K562 (cell line): ENCODE data around the gene KLHL22. TPM values are rescaled to one million over a fixed set of nuclear protein-coding genes. Genes with fewer than 3 reads are reported as not detected.

Experiments
- ATAC-seq: fragments of 200-7000 bp; cut with Tn5 transposase; 3 replicates; pipeline ENCODE4 v1.9.1; 2020; ENCODE audit warnings: moderate library complexity
- BruUV-seq: library from RNA; stranded (reverse); fragments of 400-500 nt; replicated peaks from 2 replicates; lab custom pipeline; 2021; lab: Mats Ljungman, UMichigan
- CTCF ChIA-PET: fragments of 300-600 bp; formaldehyde crosslinking; extraction: SDS; loops from one replicate; lab custom pipeline; 2021; ENCODE audit warnings: low intra/inter-chr PET ratio; lab: Yijun Ruan, JAX
- POLR2A ChIA-PET: fragments of 300-600, 350-650 bp; sonication (Branson Sonifier 250); formaldehyde crosslinking; extraction: SDS; loops from one replicate; lab custom pipeline; 2021; ENCODE audit warnings: antibody characterized with exemption, inconsistent platforms; lab: Yijun Ruan, JAX
- DNase-seq, 4 experiments: peaks; one replicate each; pipeline versions ENCODE4 v3.0.0 to v3.0.0-alpha.2; 2011 to 2018; ENCODE audit warnings: low spot score in 3 of 4, mixed read lengths in 3 of 4; ENCODE audit errors: extremely low read depth in 1 of 4
- FAIRE-seq: peaks from 2 replicates; lab custom pipeline; 2011; peaks lifted over from hg19 to GRCh38; lab: Jason Lieb, UNC
- H2AFZ ChIP-seq: 2 replicates; pipeline ENCODE4 v1.6.0; 2011; ENCODE audit warnings: low read depth, low read length, control low read depth, inconsistent platforms
- H3K27ac ChIP-seq: fragments of 200-600 bp; 3 replicates; pipeline ENCODE4 v1.8.0; 2011; ENCODE audit warnings: low read depth, mild to moderate bottlenecking, control low read depth, inconsistent platforms, low read length, moderate library complexity, mixed read lengths; ENCODE audit errors: extremely low read depth
- H3K27me3 ChIP-seq, 2 experiments: fragments of 300-600 bp in 1 of 2; 2 replicates in 1 of 2; 3 replicates in 1 of 2; pipeline versions ENCODE4 v1.6.0 to v1.8.0; 2011; ENCODE audit warnings: inconsistent platforms in 2 of 2, low read length in 2 of 2, mild to moderate bottlenecking in 1 of 2, mixed read lengths in 1 of 2, moderate library complexity in 1 of 2; ENCODE audit not compliant: control insufficient read depth in 2 of 2, insufficient read depth in 2 of 2
- H3K36me3 ChIP-seq: fragments of 300-600 bp; 3 replicates; pipeline ENCODE4 v1.8.0; 2011; ENCODE audit warnings: mild to moderate bottlenecking, low read length, inconsistent platforms; ENCODE audit not compliant: control insufficient read depth, insufficient read depth
- H3K4me1 ChIP-seq, 2 experiments: fragments of 200-600 bp in 1 of 2; replicated peaks in 1 of 2; 2 replicates in 1 of 2; 3 replicates in 1 of 2; pipeline versions ENCODE4 v1.5.1 to v1.8.0; 2011; ENCODE audit warnings: inconsistent platforms in 2 of 2, low read length in 2 of 2, mild to moderate bottlenecking in 1 of 2, mixed read lengths in 1 of 2, moderate library complexity in 1 of 2; ENCODE audit not compliant: control insufficient read depth in 2 of 2, insufficient read depth in 2 of 2
- H3K4me2 ChIP-seq: 2 replicates; pipeline ENCODE4 v1.6.1; 2011; ENCODE audit warnings: low read length, control low read depth, inconsistent platforms, mixed read lengths; ENCODE audit not compliant: insufficient read depth
- H3K4me3 ChIP-seq: fragments of 200-600 bp; sonication (generic), shearing (Covaris generic); 2 replicates; pipeline ENCODE4 v1.5.1; 2016; ENCODE audit warnings: control low read depth, inconsistent platforms
- H3K79me2 ChIP-seq: fragments of 200-600 bp; 3 replicates; pipeline ENCODE4 v1.8.0; 2011; ENCODE audit warnings: low read length, inconsistent platforms; ENCODE audit not compliant: control insufficient read depth, insufficient read depth
- H3K9ac ChIP-seq, 2 experiments: 2 replicates each; pipeline versions ENCODE4 v1.6.0 to v1.6.1; 2011; ENCODE audit warnings: low read depth in 2 of 2, low read length in 2 of 2, control low read depth in 1 of 2, inconsistent platforms in 1 of 2, mild to moderate bottlenecking in 1 of 2, mixed read lengths in 1 of 2; ENCODE audit not compliant: insufficient read depth in 1 of 2
- H3K9me1 ChIP-seq: one replicate; pipeline ENCODE4 v1.6.0; 2011; ENCODE audit warnings: inconsistent platforms, mild to moderate bottlenecking, low read length, moderate library complexity; ENCODE audit not compliant: control insufficient read depth, insufficient read depth
- H3K9me3 ChIP-seq: replicated peaks from 2 replicates; pipeline ENCODE4 v1.5.1; 2011; ENCODE audit warnings: low read depth, low read length, inconsistent platforms; ENCODE audit not compliant: control insufficient read depth, insufficient read depth
- H4K20me1 ChIP-seq: replicated peaks from 2 replicates; pipeline ENCODE4 v1.6.1; 2011; ENCODE audit warnings: low read length, inconsistent platforms, mixed read lengths; ENCODE audit not compliant: control insufficient read depth, insufficient read depth
- BRD9 ChIP-seq: fragments of 450-650 bp; IDR thresholded peaks from 2 replicates; pipeline ENCODE4 v1.6.1; 2018; ENCODE audit warnings: low read depth; ENCODE audit not compliant: partially characterized antibody
- HDAC1 ChIP-seq, 2 experiments: fragments of 450-650 bp; IDR thresholded peaks; 2 replicates each; pipeline ENCODE4 v1.6.1; 2016 to 2017; ENCODE audit warnings: inconsistent platforms in 1 of 2, mild to moderate bottlenecking in 1 of 2, moderate library complexity in 1 of 2
- KLF1 ChIP-seq: fragments of 450-650 bp; IDR thresholded peaks from 2 replicates; pipeline ENCODE4 v1.6.1; 2016; ENCODE audit warnings: missing genetic modification characterization, missing compliant biosample characterization
- SP2 ChIP-seq: IDR thresholded peaks from 2 replicates; pipeline ENCODE4 v1.6.1; 2011; ENCODE audit warnings: mild to moderate bottlenecking, low read depth, low read length, moderate library complexity; ENCODE audit not compliant: poor library complexity, severe bottlenecking; ENCODE audit errors: extremely low read depth
- TAF7 ChIP-seq: fragments of 450-650 bp; IDR thresholded peaks from 2 replicates; pipeline ENCODE4 v1.6.1; 2016; ENCODE audit warnings: missing genetic modification characterization, missing compliant biosample characterization
- TEAD4 ChIP-seq, 2 experiments: sonication (generic) in 1 of 2; formaldehyde crosslinking in 1 of 2; IDR thresholded peaks; 2 replicates each; pipeline versions ENCODE4 v1.6.1 to v1.8.0; 2012 to 2022; ENCODE audit warnings: borderline replicate concordance in 1 of 2, inconsistent platforms in 1 of 2, low read length in 1 of 2, mild to moderate bottlenecking in 1 of 2, missing genetic modification reagents in 1 of 2
- ZFPM2 ChIP-seq: fragments of 250-450 bp; sonication (Bioruptor Pico); IDR thresholded peaks from 2 replicates; pipeline ENCODE4 v1.5.1; 2022; ENCODE audit warnings: mild to moderate bottlenecking
- ZNF143 ChIP-seq: sonication (generic); formaldehyde crosslinking; IDR thresholded peaks from 2 replicates; pipeline ENCODE4 v1.9.0; 2022; ENCODE audit warnings: mild to moderate bottlenecking, missing genetic modification reagents
- ZNF174 ChIP-seq: fragments of 250-450 bp; sonication (Bioruptor Pico); IDR thresholded peaks from 2 replicates; pipeline ENCODE4 v1.4.0; 2020; ENCODE audit warnings: mild to moderate bottlenecking
- ZNF77 ChIP-seq: fragments of 250-450 bp; sonication (Bioruptor Pico); IDR thresholded peaks from 2 replicates; pipeline ENCODE4 v1.5.0; 2020
- WGBS: fragments of 100-300 bp; shearing (Covaris generic); methylation state at CpG from one replicate; pipeline ENCODE4 v1.1.6; 2016; ENCODE audit warnings: low coverage, mixed read lengths; ENCODE audit not compliant: insufficient coverage; ENCODE audit errors: missing lambda C conversion rate; 5-methylcytosine and 5-hydroxymethylcytosine counted together
- in situ Hi-C: fragments of 300-500 bp; cut with MboI; formaldehyde crosslinking; loops from 4 replicates; pipeline ENCODE4 v1.15.0; 2018; ENCODE audit warnings: inconsistent platforms, mixed read lengths
- intact Hi-C: fragments of 100-400 bp; cut with micrococcal nuclease; formaldehyde crosslinking; loops from 2 replicates; pipeline ENCODE4 v1.14.2; 2022
- polyA plus RNA-seq, 8 experiments: library from polyadenylated mRNA; depleted of rRNA in 4 of 8; stranded (reverse) in 5 of 8; unstranded in 3 of 8; fragments of >200 nt; fragmentation: Nextera tagmentation in 2 of 8; fragmentation: Illumina TruSeq in 1 of 8; extraction: Ambion mirVana in 2 of 8; extraction: Trizol in 1 of 8; gene quantifications; 2 replicates each; pipeline versions ENCODE4 v1.2.1 to v1.2.3, GENCODE V29; 2011 to 2014; ENCODE audit warnings: inconsistent platforms in 1 of 8, missing spikeins in 1 of 8
- total RNA-seq, 7 experiments: library from RNA; depleted of rRNA in 6 of 7; stranded (reverse); fragments of >200 nt in 6 of 7; fragmentation: Illumina TruSeq in 2 of 7; extraction: Trizol in 2 of 7; gene quantifications; 2 replicates each; pipeline versions ENCODE4 v1.2.1 to v1.2.3, GENCODE V29; 2011 to 2021; ENCODE audit warnings: low replicate concordance in 1 of 7
- TF ChIP-seq, protein P1 (sequence below): sonication (generic); formaldehyde crosslinking; IDR thresholded peaks from 2 replicates; pipeline ENCODE4 v1.8.0; 2022; ENCODE audit warnings: mild to moderate bottlenecking, missing genetic modification reagents
- TF ChIP-seq, protein P2 (sequence below): fragments of 450-650 bp; IDR thresholded peaks from 2 replicates; pipeline ENCODE4 v1.6.1; 2017; ENCODE audit warnings: antibody characterized with exemption, mild to moderate bottlenecking

The KLHL22 gene
- total and polyA plus RNA-seq, 9 of the 15 experiments (the other 6 are each of a cell fraction or from before 2014, with no cell fraction given): 1.3 to 25.6 (median 15.2) TPM

DNA sequence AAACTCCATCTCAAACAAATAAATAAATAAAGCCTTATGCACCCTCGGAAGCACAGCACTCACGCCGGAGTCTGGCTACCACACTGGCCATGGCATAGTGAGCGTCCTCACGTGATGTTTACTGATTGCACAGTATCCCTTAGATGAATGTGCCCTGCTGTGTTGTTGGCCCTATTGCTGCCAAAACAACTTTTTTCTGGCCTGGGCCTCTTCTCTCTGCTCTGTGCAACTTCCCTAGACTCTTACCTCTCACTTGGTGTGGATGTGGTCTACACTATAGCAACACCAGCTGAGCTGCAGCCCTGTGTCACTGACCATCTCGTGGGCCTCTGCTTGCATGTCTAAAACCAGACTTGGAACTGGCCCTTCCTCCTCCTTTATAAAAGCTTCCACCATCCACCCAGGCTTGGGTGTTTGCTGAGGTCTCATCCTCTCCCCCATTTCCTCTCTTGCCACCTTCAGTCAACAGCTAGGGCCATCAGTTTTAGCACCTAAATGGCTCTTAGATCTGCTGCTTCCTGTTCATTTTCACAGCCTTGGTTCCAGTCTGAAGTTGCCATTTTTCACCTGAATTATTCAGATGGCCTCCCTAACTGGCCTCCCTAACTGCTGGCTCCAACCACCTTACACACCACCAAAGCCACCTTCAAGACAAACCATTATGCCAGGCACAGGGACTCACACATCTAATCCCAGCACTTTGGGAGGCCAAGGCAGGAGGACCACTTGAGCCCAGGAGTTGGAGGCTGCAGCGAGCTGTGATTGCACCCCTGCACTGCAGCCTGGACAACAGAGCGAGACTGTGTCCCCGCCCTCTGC, 92.4 kb downstream of the KLHL22 start:
- Histone ChIP-seq H3K36me3 (peaks cover 64% of the 10 kb centered on the region; the same call in 2 of the 3 replicates), H3K9me1 (peaks cover 8% of the 10 kb centered on the region), H3K4me1 (peaks cover 0 to 8% of the 10 kb centered on the region in 2 experiments; a peak in 1 of 5 replicates), H3K9ac (0 out of 4 replicates have a peak overlapping the region, but pooled peaks of 1 of the 2 experiments have one; percentile 39), H3K79me2 (no peaks in the 10 kb centered on the region), H3K9me3 (no peaks in the 10 kb centered on the region), H3K27me3 (no peaks in the 10 kb centered on the region), H3K4me3 (no peak overlapping the region), H2AFZ (no peak overlapping the region), H3K27ac (no peak overlapping the region), H3K4me2 (no peak overlapping the region), H4K20me1 (0 out of 2 replicates have a peak, but pooled peaks cover 6% of the 10 kb centered on the region)
- CTCF ChIA-PET: no interaction called here
- POLR2A ChIA-PET: interaction anchor here (0.7 to 8.9 kb wide), 11 partner anchors 9 to 343 kb away, joined by 3 to 84 read pairs (median 4); partner anchors contain the start of gene ZNF74
- 80% methylated on average over 9 of the region's 9 CpGs for WGBS
- BruUV-seq: no TSS peak
- intact Hi-C loops: no loop called here
- ATAC-seq (no peak), FAIRE-seq (no peak), DNase-seq (peak in 2 of 4 experiments; percentile 22 to 27)
- in situ Hi-C loops: loop anchor here (25.0 kb wide), 2 partner anchors 284 to 1866 kb away; partner anchors contain the start of gene TMEM191B
- TF ChIP-seq, protein P1, sequence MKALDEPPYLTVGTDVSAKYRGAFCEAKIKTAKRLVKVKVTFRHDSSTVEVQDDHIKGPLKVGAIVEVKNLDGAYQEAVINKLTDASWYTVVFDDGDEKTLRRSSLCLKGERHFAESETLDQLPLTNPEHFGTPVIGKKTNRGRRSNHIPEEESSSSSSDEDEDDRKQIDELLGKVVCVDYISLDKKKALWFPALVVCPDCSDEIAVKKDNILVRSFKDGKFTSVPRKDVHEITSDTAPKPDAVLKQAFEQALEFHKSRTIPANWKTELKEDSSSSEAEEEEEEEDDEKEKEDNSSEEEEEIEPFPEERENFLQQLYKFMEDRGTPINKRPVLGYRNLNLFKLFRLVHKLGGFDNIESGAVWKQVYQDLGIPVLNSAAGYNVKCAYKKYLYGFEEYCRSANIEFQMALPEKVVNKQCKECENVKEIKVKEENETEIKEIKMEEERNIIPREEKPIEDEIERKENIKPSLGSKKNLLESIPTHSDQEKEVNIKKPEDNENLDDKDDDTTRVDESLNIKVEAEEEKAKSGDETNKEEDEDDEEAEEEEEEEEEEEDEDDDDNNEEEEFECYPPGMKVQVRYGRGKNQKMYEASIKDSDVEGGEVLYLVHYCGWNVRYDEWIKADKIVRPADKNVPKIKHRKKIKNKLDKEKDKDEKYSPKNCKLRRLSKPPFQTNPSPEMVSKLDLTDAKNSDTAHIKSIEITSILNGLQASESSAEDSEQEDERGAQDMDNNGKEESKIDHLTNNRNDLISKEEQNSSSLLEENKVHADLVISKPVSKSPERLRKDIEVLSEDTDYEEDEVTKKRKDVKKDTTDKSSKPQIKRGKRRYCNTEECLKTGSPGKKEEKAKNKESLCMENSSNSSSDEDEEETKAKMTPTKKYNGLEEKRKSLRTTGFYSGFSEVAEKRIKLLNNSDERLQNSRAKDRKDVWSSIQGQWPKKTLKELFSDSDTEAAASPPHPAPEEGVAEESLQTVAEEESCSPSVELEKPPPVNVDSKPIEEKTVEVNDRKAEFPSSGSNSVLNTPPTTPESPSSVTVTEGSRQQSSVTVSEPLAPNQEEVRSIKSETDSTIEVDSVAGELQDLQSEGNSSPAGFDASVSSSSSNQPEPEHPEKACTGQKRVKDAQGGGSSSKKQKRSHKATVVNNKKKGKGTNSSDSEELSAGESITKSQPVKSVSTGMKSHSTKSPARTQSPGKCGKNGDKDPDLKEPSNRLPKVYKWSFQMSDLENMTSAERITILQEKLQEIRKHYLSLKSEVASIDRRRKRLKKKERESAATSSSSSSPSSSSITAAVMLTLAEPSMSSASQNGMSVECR: no peak
- TF ChIP-seq TAF7: peak; percentile 55; the same call in 1 of the 2 replicates
- TF ChIP-seq ZNF77 (CRISPR knock-in tag): no peak
- no peak for TF ChIP-seq HDAC1 (IDR thresholded peaks at IDR 0.05)
- TF ChIP-seq SP2: no peak
- no peak for TF ChIP-seq TEAD4 (IDR thresholded peaks at IDR 0.05; ENCODE audit: low read length)
- peak; percentile 52; the same call in 1 of the 2 replicates for TF ChIP-seq TEAD4 (CRISPR knock-in tag; IDR thresholded peaks at IDR 0.05; ENCODE audit: borderline replicate concordance)
- no peak for TF ChIP-seq BRD9
- TF ChIP-seq ZNF143 (CRISPR knock-in tag): no peak
- TF ChIP-seq ZFPM2 (CRISPR knock-in tag): no peak
- TF ChIP-seq ZNF174 (CRISPR knock-in tag): no peak
- TF ChIP-seq, protein P2, sequence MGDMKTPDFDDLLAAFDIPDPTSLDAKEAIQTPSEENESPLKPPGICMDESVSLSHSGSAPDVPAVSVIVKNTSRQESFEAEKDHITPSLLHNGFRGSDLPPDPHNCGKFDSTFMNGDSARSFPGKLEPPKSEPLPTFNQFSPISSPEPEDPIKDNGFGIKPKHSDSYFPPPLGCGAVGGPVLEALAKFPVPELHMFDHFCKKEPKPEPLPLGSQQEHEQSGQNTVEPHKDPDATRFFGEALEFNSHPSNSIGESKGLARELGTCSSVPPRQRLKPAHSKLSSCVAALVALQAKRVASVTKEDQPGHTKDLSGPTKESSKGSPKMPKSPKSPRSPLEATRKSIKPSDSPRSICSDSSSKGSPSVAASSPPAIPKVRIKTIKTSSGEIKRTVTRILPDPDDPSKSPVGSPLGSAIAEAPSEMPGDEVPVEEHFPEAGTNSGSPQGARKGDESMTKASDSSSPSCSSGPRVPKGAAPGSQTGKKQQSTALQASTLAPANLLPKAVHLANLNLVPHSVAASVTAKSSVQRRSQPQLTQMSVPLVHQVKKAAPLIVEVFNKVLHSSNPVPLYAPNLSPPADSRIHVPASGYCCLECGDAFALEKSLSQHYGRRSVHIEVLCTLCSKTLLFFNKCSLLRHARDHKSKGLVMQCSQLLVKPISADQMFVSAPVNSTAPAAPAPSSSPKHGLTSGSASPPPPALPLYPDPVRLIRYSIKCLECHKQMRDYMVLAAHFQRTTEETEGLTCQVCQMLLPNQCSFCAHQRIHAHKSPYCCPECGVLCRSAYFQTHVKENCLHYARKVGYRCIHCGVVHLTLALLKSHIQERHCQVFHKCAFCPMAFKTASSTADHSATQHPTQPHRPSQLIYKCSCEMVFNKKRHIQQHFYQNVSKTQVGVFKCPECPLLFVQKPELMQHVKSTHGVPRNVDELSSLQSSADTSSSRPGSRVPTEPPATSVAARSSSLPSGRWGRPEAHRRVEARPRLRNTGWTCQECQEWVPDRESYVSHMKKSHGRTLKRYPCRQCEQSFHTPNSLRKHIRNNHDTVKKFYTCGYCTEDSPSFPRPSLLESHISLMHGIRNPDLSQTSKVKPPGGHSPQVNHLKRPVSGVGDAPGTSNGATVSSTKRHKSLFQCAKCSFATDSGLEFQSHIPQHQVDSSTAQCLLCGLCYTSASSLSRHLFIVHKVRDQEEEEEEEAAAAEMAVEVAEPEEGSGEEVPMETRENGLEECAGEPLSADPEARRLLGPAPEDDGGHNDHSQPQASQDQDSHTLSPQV: no peak
- peak; percentile 35; the same call in 1 of the 2 replicates for TF ChIP-seq KLF1 (tag)
